GM19463 (cell line): ENCODE data around the gene MAGEF1.

Experiments used
- ATAC-seq: cut with Tn5 transposase; IDR thresholded peaks from one replicate; pipeline ENCODE4 v1.9.1; 2021; ENCODE audit warnings: mild to moderate bottlenecking, moderate library complexity; ENCODE audit not compliant: unreplicated experiment

The MAGEF1 gene

DNA sequence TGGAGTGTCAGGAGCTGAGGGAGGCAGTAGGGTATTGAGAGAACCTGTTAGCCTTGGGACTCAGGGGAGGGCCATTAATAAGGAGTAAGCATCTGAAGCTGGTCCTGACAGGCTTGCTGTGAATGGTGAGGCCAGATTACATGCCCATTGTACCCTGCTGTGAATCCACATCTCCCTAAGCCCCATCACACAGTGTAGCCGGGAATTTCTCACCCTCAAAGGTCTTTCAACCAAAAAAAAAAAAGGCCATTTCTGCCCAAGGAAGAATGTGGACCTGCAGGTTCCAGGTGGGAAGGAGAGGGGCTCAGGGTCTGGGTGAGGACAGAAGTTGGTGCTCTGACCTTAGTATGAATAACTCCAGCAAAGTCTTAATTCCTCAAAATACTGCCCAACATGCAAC lies 37.2 kb downstream of the MAGEF1 start:
- no peak for ATAC-seq

- ATAC-seq = no peak
Measured at GRCh38 chr3:184672977-184673870, 38.6 kb downstream of the MAGEF1 start.

DNA sequence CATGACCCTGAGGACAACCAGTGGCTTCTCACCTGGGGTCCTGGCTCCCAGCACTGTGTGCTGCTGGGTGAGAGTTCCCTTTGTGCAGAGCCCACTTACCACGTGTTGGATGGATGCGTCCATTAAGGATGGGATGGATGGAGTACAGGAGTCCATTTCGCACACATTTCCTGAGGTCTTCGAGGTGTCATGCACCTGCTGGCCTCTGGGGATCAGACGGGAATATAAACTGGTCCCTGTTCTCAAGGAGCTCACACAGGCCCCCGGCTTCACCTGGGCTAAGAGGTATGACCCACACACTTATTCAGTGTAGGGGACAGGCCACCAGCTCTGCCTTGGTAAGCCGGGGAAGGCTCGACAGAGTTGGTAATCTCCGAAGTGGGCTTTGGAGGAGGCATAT lies 39.5 kb downstream of the MAGEF1 start:
- ATAC-seq = no peak

DNA sequence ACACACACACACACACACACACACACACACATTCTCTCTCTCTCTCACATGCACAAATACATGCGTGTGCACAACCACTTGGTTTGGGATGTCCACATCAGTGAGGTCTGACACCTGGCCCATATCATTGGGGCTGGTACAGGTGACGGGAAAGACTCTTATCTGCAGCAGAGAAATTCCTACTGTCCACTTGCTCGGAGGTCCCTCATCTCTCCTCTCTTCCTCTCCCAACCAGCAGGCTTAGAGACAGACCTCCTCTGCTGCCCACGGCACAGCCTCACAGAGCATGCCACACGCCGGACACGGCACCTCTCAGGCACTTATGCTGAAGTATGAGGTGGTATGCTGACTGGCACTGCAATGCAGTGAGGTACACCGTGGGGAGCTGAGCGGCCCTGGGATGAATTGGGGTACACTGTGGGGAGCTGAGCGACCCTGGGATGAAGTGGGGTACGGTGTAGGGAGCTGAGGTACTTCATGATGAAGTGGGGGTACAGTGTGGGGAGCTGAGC lies 41.7 kb downstream of the MAGEF1 start:
- no peak for ATAC-seq

DNA sequence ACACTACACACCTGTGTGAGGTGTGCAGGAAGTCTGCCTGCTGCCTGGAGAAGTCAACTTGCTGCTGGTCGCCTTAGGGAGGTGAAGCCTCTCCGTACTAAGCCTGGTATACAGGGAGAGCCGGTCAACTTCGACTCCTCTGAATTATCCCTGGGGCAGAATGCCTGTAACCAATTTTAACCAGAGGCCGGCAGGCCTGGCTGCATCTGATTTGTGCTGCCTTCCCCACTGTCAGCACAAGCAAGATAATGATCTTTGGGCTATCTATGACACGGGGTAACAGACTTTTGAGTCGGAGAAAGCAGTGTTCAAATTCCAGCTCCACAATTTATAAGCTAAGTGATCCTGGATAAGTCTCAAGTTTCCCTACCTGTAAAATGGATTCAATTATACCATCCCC lies 42.3 kb downstream of the MAGEF1 start:
- ATAC-seq = no peak

- ATAC-seq = no peak
Measured at GRCh38 chr3:184666442-184666841, 45.4 kb downstream of the MAGEF1 start.

DNA sequence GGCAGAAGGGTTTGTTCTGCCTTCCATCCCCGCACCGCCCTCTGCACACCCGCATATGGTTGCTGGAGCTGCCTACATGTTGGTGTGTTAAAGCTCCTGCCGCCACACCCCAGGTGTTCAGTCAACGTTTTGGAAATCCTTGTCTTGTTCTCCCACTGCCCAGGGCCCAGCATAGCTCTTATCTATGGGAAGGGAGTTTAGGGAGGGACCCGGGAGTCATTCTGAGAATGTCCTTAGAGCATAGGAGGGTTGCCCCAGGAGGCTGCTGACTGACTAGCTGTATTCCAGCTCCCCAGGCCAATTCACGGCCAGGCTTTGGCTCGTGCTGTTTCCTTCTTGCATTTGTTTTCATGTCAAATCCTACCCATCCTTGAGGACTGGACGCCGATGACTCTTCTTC lies 46.8 kb downstream of the MAGEF1 start:
- no peak for ATAC-seq

- no peak for ATAC-seq
Measured at GRCh38 chr3:184663756-184664155, 48.1 kb downstream of the MAGEF1 start.

DNA sequence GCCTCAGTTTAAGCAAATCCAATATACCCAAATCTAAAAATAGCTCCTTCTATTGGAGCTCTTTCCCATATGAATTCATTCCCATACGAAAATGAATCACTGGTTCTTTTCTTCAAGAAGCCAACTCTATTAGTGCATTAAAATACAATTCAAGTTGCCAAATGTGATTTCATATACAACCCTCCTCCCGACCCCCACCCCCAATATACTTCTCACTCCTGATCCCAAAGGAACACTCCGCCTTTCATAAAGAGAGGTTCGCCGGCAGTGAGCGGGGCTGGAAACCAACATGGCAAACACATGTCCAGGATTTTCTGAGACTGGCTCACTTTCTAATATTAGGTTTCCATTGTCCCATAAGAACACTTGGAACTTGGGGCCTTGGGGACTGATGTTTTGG lies 48.5 kb downstream of the MAGEF1 start:
- ATAC-seq = no peak

DNA sequence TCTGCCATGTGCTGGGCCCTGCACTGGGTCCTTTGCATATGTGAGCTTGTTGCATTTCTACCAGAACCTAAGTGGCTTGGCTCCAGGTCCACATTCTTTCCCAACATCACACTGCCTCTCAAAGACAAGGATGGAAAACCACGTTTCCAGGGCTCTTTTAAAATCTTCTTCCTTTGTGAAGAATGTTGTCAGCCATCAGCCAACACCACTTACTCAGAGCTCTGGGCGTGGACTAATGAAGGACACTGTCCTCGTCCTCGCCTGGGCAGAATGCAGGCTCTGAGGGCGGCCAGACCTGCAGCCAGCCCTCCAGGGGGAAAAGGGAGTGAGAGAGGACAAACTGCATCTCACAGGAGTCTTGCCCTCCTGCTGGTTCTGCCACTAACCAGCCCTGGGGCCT lies 49.7 kb downstream of the MAGEF1 start:
- no peak for ATAC-seq

- no peak for ATAC-seq
Measured at GRCh38 chr3:184660931-184661330, 50.9 kb downstream of the MAGEF1 start.
